GM18498 (cell line): ENCODE results near the gene EEFSEC.

ENCODE experiments used
- ATAC-seq: cut with Tn5 transposase; IDR thresholded peaks from one replicate; pipeline ENCODE4 v1.9.1; 2021; ENCODE audit warnings: mild to moderate bottlenecking, moderate library complexity; ENCODE audit not compliant: unreplicated experiment

Gene EEFSEC

GRCh38 chr3:128347282-128347681, 194.0 kb downstream of the EEFSEC start:
- no peak for ATAC-seq

DNA sequence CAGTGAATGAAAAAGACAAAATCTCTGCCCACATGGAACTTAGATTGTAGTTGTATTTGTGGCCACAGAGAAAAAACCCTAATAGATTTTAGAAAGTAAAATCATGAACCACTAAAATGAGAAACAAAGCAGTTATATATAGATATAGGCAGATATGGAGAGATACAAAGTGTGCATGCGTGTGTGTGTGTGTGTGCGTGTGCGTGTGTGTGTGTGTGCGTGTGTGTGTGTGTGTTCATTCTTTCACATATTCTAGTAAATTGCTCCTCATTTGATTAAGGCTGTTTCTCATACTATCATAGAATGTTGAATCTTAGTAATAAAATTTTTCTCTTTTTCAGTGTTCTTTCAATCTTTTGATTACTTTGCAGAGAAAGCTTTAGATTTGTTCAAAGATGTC, 194.8 kb downstream of the EEFSEC start:
- no peak for ATAC-seq

DNA sequence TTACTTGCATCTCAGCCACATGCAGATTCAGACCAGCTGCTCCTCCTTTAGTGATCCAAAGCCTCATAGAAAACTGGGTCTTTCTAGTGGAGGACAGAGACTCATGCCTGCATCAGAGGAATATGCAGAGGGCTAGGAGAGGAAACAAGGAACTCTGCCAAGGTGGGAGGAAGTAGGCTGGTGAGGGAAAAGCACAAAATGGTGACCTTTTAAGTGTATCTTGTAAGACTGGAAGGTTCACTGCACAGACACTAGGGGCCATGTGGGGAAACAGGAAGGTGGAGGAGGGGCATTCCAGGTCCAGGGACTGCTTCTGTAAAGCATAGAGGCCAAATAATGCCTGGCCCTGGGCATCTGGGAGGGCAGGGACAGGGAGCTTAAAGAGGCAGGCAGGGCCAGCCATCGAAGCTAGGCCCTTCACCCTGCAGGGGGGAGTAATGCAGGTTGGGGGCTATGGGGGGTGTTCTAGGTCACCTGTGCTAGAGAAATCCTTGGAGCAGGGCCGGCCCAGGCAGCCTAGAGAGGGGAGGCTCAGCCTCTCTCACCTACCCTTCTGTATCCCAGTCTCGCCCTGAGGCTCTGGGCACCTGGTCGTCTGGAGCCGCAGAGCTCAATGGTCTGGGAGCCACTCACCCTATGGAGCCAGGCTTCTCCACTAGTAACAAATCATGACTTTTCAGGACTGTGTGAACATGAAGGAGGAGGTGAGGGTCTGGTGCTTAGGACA, 195.7 kb downstream of the EEFSEC start:
- ATAC-seq, result no peak

GRCh38 chr3:128349963-128350599, 196.8 kb downstream of the EEFSEC start:
- ATAC-seq, result no peak

DNA sequence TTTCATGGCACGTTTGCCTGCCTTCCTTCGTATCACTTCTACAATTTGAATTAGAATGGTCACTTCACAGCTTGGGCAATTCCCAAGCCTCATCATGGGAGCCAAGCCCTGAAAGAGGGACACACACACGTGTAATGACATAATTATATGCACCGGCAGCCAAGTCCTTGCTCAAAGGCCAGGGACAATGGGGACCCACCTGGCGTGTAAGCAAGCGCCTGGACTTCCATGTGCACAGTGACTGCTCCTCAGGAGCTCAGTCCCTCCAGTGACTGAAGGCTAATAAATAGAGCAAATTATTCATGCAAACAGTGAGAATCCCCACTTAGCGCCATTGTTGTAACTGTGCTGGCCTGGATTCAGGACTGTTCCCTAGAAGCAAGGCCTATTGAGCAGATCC, 198.3 kb downstream of the EEFSEC start:
- ATAC-seq, result no peak

- ATAC-seq, result no peak
Observed at GRCh38 chr3:128352326-128352725, 199.0 kb downstream of the EEFSEC start.

GRCh38 chr3:128353361-128353965, 200.2 kb downstream of the EEFSEC start:
- ATAC-seq, result no peak

GRCh38 chr3:128353991-128354687, 200.9 kb downstream of the EEFSEC start:
- no peak for ATAC-seq

DNA sequence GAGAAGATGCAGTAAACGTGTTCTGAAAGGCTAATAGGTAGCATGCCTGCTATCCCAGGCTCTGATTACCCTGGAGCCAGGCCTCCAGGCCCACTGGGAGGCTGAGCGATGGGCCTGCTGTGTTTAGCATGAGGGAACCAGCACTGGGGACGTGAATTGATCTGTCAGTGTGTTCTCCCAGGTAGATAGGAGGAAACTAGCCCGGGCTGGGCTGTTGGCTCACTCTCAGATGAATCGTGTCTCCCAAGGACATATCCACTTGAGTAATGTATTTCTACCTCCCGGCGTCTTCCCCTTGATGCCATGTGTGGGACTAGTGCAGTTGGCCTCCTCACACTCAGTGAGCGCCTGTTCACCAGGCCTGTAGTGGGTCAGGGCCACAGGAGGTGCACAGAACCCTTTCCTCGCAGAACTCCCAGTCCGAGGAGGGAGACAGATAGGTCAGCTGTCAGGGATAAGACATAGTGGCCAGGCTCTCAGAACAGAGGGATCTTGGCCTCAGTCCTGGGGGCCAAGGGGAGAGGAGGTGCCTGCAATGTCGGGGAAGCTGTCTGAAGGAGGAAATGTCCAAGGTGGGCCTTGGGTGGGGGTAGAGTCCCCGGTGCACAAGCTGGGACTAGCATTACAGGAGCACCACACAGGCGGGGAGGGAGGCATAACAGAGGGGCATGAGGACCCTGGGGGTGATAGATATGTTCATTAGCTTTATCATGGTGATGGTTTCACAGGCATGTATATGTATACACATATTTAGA, 201.7 kb downstream of the EEFSEC start:
- no peak for ATAC-seq

DNA sequence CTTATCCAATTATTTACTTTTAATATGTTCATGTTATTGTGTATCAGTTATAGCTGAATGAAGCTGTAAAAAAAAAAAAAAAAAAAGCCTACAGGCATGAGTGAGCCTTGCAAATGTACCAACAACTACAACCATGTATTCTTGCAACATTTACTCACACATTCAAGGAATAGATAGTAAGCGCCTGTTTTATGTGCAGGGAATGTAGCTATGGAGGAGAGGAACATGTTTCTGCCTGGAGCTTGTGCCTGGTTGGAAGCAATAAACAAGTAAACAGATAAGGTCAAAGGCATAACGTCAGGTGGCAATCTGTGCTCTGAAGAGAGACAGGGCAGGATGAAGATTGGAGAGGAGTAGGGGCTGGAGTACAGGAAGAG, 202.2 kb downstream of the EEFSEC start:
- no peak for ATAC-seq

DNA sequence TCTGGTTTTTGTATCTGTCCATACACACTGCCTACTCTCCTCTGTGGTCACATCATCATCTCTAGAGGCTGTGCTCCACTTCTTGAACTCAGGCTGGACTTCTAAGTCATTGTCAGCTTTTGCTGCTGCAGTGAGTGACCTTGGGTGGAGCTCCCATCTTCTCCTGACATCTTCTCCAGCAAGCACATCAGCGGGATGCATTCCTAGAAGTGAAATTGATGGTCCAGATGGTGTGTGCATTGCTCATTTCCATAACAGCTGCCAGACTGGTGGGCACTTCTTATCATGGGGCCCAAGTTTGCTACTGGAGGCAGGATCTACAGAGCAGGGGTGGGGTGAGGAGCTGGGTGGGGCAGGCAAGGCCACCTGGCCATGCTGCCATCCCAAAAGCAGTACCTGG, 203.5 kb downstream of the EEFSEC start:
- no peak for ATAC-seq

DNA sequence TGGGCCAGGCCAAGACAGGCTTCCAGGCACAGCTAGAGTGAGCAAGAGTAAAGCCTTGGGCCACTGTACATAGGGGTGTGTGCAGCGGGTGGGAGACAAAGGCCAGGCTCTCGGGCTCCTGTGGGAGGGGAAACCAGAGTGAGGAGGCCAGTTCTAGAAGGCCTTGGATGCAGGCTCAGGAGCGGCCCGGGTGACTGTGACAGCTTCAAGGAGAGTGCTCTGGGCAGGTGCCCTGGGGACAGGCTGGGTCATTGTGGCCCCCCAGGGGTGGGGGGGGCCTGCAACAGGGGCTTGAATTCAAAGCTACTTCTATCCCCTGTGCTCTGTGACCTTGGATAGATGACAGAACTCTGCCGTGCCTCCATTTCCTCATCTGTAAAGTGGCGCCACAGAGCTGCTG, 204.3 kb downstream of the EEFSEC start:
- no peak for ATAC-seq

- ATAC-seq, result no peak
Observed at GRCh38 chr3:128358156-128358895, 205.0 kb downstream of the EEFSEC start.

- no peak for ATAC-seq
Observed at GRCh38 chr3:128359060-128359664, 205.9 kb downstream of the EEFSEC start.

- no peak for ATAC-seq
Observed at GRCh38 chr3:128359846-128360642, 206.8 kb downstream of the EEFSEC start.

- ATAC-seq, result no peak
Observed at GRCh38 chr3:128360705-128361271, 207.5 kb downstream of the EEFSEC start.

DNA sequence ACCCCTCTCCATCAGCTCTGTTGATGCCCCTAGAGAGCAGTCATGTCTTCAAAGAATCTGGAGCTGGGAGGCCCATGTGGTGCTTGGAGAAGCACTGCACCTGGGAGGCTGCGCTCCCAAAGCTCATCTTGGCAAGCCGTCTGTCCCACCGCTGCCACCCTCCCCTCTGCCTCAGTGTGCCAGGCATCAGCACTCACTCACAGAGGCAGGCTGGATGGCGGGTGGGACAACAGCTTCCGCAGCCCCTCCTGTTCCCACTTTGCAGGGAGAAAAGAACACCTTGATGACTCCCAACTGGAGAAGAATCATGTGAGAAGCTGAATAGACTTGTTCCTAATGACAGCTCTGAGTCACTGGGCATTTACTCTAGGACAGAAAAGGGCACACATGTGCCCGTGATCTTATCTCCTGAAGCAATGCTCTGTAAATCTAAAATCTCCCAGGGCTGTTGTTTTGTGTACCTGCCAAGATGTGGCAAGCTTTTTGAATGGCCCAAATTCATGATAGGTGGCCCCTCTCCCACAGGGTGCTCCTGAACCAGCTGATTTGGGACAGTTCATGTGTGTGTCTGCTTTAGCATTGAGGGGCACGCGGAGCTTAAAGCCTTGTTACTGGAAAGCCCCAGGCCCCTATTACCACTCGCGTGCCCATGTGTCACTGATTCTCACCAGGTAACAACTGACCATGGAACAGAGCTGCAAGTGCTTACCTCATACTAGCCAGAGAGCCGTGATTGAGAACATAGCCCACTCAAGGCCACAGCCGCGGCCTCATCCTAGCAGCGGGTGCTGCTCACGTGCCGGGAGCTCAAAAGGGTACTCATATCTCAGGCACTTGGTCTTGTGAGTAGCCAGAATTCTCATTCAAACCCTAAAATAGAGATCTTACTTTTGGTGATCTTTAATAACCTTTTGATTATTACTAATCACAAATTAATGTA, 209.0 kb downstream of the EEFSEC start:
- ATAC-seq, result no peak

GRCh38 chr3:128364291-128364690, 211.0 kb downstream of the EEFSEC start:
- no peak for ATAC-seq
